C4-2B (cell line): ENCODE data around the gene KLHL3.

Experiments
- ZFX ChIP-seq: fragments of 450-650 bp; IDR thresholded peaks from 2 replicates; pipeline ENCODE4 v1.6.1; 2017
- TF ChIP-seq, protein P1 (sequence below): fragments of 450-650 bp; conservative IDR thresholded peaks from 2 replicates; pipeline ENCODE4 v1.5.1; 2017; ENCODE audit warnings: mild to moderate bottlenecking

DNA sequence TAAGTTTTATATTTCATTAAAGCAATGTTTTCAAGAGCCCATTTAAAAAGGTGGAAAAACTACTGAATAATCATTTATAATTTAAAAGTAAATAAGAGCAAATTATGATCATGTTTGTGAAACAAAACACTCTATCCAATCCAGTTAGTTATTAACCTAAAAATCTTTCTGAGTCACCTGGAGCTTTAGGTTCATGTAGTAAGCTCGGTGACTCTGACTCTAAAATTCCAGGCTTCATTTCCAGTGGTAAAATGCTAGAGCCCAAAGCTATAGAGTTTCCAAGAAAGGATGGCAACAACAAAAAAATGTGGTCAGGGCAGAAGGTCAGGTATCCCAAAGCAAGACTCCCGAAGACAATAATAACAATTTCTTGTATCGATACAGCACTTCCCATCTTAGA is 160.7 kb downstream of the KLHL3 start:
- TF ChIP-seq, protein P1, sequence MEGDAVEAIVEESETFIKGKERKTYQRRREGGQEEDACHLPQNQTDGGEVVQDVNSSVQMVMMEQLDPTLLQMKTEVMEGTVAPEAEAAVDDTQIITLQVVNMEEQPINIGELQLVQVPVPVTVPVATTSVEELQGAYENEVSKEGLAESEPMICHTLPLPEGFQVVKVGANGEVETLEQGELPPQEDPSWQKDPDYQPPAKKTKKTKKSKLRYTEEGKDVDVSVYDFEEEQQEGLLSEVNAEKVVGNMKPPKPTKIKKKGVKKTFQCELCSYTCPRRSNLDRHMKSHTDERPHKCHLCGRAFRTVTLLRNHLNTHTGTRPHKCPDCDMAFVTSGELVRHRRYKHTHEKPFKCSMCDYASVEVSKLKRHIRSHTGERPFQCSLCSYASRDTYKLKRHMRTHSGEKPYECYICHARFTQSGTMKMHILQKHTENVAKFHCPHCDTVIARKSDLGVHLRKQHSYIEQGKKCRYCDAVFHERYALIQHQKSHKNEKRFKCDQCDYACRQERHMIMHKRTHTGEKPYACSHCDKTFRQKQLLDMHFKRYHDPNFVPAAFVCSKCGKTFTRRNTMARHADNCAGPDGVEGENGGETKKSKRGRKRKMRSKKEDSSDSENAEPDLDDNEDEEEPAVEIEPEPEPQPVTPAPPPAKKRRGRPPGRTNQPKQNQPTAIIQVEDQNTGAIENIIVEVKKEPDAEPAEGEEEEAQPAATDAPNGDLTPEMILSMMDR: no peak
- no peak for TF ChIP-seq ZFX
